ENCODE results near the gene PLA2G4A.

- TF ChIP-seq GATA3 (IDR thresholded peaks at IDR 0.05; ENCODE audit: low read depth, low read length) = no peak
- no peak for TF ChIP-seq GATA2 (IDR thresholded peaks at IDR 0.05; ENCODE audit: low read depth, low read length)
Measured at GRCh38 chr1:186781730-186782129, 47.0 kb upstream of the PLA2G4A start.

Data from SH-SY5Y (cell line).